Endodermal cell (in vitro differentiated cells): ENCODE data around the gene TNFSF11. TPM values are rescaled to one million over a fixed set of nuclear protein-coding genes. Genes with fewer than 3 reads are reported as not detected.

ENCODE experiments used
- DNase-seq: peaks from one replicate; pipeline ENCODE4 v3.0.0-alpha.2; 2017
- H3K27ac ChIP-seq: 2 replicates; pipeline ENCODE4 v1.5.1; 2013; ENCODE audit warnings: mild to moderate bottlenecking, low read depth, low read length, moderate library complexity
- H3K27me3 ChIP-seq: 2 replicates; pipeline ENCODE4 v1.6.1; 2013; ENCODE audit warnings: mild to moderate bottlenecking, low read length, moderate library complexity; ENCODE audit not compliant: insufficient read depth, control insufficient read depth, poor library complexity, severe bottlenecking
- H3K36me3 ChIP-seq: 2 replicates; pipeline ENCODE4 v1.7.0; 2013; ENCODE audit warnings: mild to moderate bottlenecking, low read length, moderate library complexity; ENCODE audit not compliant: control insufficient read depth, insufficient read depth
- H3K4me1 ChIP-seq: one replicate; pipeline ENCODE4 v1.7.0; 2013; ENCODE audit warnings: low read length; ENCODE audit not compliant: control insufficient read depth, insufficient read depth
- H3K4me3 ChIP-seq: 2 replicates; pipeline ENCODE4 v1.5.1; 2013; ENCODE audit warnings: mild to moderate bottlenecking, low read length, moderate library complexity
- H3K9ac ChIP-seq: 2 replicates; pipeline ENCODE4 v1.6.1; 2013; ENCODE audit warnings: mild to moderate bottlenecking, low read length, moderate library complexity; ENCODE audit not compliant: poor library complexity, severe bottlenecking; ENCODE audit errors: extremely low read depth
- H3K9me3 ChIP-seq: 2 replicates; pipeline ENCODE4 v1.6.1; 2013; ENCODE audit warnings: mild to moderate bottlenecking, low read length, moderate library complexity; ENCODE audit not compliant: control insufficient read depth
- H3K27ac Mint-ChIP-seq: 2 replicates; pipeline ENCODE4 v1.8.0; 2020; ENCODE audit warnings: mixed read lengths
- H3K27me3 Mint-ChIP-seq: 2 replicates; pipeline ENCODE4 v1.8.0; 2021; ENCODE audit warnings: mild to moderate bottlenecking, mixed read lengths; ENCODE audit not compliant: insufficient read depth
- H3K36me3 Mint-ChIP-seq: 2 replicates; pipeline ENCODE4 v1.8.0; 2020; ENCODE audit warnings: low read depth, mixed read lengths
- H3K4me1 Mint-ChIP-seq: 2 replicates; pipeline ENCODE4 v1.8.0; 2020; ENCODE audit warnings: mixed read lengths
- H3K4me3 Mint-ChIP-seq: 2 replicates; pipeline ENCODE4 v1.8.0; 2020; ENCODE audit warnings: mild to moderate bottlenecking, moderate library complexity, mixed read lengths
- H3K9me3 Mint-ChIP-seq: 2 replicates; pipeline ENCODE4 v1.8.0; 2020; ENCODE audit warnings: mild to moderate bottlenecking, mixed read lengths
- WGBS, 2 experiments: methylation state at CpG; one replicate each; pipeline versions ENCODE4 v1.1.5 to v1.1.7; 2013; ENCODE audit warnings: missing lambda C conversion rate in 2 of 2, mixed read lengths in 1 of 2; ENCODE audit not compliant: insufficient coverage in 1 of 2, insufficient read length in 1 of 2; 5-methylcytosine and 5-hydroxymethylcytosine counted together
- total RNA-seq, 2 donors: library from RNA; stranded (reverse); fragmentation: NEBNext Ultra II Directional in 1 of 2; extraction: Animal tissue kit (Norgen Biotek cat#: 25700) in 1 of 2; gene quantifications; 2 replicates in 1 of 2; 3 replicates in 1 of 2; pipeline ENCODE4 v1.2.1, GENCODE V29; 2021
- TF ChIP-seq, protein P1 (sequence below): fragments of 200-600 bp; sonication (generic); conservative IDR thresholded peaks from 2 replicates; pipeline ENCODE4 v1.5.0; 2021; ENCODE audit warnings: antibody characterized with exemption, mild to moderate bottlenecking

TNFSF11 gene
- total RNA-seq, 2 donors from 2014 or later: 0.53 to 1.1 TPM

DNA sequence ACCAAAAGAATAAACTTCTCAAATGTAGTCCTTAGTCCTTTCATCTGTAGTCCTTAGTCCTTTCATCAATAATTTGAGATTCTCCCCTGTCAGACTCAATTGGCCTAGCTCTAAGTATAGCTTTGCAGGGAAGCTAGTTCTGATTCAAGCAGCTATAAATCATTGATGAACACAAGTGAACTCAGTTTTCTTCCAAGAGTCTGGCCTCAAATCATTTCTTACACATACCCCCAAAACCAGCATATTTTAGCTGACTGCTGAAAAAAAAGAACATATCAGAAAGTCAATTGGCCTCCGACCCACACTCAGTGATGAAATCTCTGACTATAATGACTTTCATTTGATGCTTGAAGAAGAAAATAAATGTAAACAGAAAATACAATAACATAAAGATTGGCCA lies 64.9 kb downstream of the TNFSF11 start:
- Histone ChIP-seq H3K9me3 (peaks cover 16% of the 10 kb centered on the region), H3K4me1 (no peaks in the 10 kb centered on the region), H3K27me3 (no peaks in the 10 kb centered on the region), H3K36me3 (no peaks in the 10 kb centered on the region), H3K4me3 (no peak overlapping the region), H3K9ac (no peak overlapping the region), H3K27ac (no peak overlapping the region)
- no peak overlapping the region for H3K4me3 Mint-ChIP-seq
- peaks cover 6% of the 10 kb centered on the region for H3K4me1 Mint-ChIP-seq
- no peak for DNase-seq
- no peak overlapping the region for H3K27ac Mint-ChIP-seq
- peaks cover 26% of the 10 kb centered on the region for H3K9me3 Mint-ChIP-seq
- H3K27me3 Mint-ChIP-seq: peaks cover 2% of the 10 kb centered on the region
- WGBS, 2 experiments: no CpG with 5 or more reads among the region's 1 CpG
- H3K36me3 Mint-ChIP-seq: no peaks in the 10 kb centered on the region
- TF ChIP-seq, protein P1, sequence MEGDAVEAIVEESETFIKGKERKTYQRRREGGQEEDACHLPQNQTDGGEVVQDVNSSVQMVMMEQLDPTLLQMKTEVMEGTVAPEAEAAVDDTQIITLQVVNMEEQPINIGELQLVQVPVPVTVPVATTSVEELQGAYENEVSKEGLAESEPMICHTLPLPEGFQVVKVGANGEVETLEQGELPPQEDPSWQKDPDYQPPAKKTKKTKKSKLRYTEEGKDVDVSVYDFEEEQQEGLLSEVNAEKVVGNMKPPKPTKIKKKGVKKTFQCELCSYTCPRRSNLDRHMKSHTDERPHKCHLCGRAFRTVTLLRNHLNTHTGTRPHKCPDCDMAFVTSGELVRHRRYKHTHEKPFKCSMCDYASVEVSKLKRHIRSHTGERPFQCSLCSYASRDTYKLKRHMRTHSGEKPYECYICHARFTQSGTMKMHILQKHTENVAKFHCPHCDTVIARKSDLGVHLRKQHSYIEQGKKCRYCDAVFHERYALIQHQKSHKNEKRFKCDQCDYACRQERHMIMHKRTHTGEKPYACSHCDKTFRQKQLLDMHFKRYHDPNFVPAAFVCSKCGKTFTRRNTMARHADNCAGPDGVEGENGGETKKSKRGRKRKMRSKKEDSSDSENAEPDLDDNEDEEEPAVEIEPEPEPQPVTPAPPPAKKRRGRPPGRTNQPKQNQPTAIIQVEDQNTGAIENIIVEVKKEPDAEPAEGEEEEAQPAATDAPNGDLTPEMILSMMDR: no peak

DNA sequence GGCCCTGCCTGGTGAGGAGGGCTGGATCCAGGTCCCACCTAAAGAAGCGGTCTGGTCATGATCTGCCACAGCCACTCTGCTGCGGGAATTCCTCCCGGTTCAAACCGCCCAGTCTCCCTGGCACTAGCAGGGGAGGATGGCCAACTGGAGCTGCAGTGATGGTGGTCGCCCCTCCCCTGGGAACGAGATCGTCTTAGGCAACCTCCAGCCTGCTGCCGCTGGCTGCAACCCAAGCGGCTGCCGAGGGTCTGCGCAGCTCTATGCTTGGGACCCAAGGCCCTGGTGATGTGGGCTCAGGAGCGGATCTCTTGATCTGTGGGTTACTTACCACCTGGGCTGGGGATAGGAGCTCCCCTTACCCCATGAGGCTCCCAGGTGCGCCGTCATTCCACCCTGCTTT lies 69.1 kb downstream of the TNFSF11 start:
- WGBS, 2 experiments: 92 to 96% methylated on average over 8 to 14 of the region's 14 CpGs
- no peak overlapping the region for H3K4me3 Mint-ChIP-seq

DNA sequence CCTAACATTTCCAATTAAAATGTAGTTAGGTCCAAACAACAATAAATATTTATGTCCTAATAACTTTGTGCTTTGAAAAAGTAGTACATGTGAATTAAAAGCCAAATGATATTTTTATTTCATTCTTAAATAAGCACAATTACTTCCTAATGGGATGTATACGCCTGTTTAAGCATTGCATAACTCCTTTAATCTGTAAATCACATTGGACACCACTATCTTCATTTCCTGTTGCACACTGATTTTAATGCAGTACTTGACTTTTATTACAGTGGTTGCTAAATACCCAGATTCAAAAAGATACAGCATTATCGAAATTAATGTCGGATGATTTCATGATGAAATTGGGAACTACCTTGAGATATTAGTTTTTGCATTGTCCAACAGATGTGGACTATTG lies 70.9 kb downstream of the TNFSF11 start:
- no peaks in the 10 kb centered on the region for H3K4me1 ChIP-seq
- H3K36me3 Mint-ChIP-seq: no peaks in the 10 kb centered on the region
- H3K9me3 Mint-ChIP-seq: peaks cover 26% of the 10 kb centered on the region
- peaks cover 16% of the 10 kb centered on the region for H3K9me3 ChIP-seq
- no peak overlapping the region for H3K4me3 ChIP-seq
- WGBS, 2 experiments: 93 to 94% methylated on average over 3 of the region's 3 CpGs
- H3K27me3 ChIP-seq: no peaks in the 10 kb centered on the region
- H3K9ac ChIP-seq: no peak overlapping the region
- peaks cover 11% of the 10 kb centered on the region for H3K4me1 Mint-ChIP-seq
- no peaks in the 10 kb centered on the region for H3K36me3 ChIP-seq
- DNase-seq: no peak
- H3K27ac Mint-ChIP-seq: no peak overlapping the region
- H3K27me3 Mint-ChIP-seq: peaks cover 5% of the 10 kb centered on the region
- no peak overlapping the region for H3K4me3 Mint-ChIP-seq
- H3K27ac ChIP-seq: no peak overlapping the region
- TF ChIP-seq, protein P1: no peak

More for the DNA sequence above, 69.1 kb downstream of the TNFSF11 start:
- H3K27me3 ChIP-seq: no peaks in the 10 kb centered on the region
- no peaks in the 10 kb centered on the region for H3K36me3 ChIP-seq
- Mint-ChIP-seq H3K36me3 (no peaks in the 10 kb centered on the region), H3K27me3 (peaks cover 6% of the 10 kb centered on the region), H3K9me3 (peaks cover 26% of the 10 kb centered on the region), H3K4me1 (peaks cover 6% of the 10 kb centered on the region), H3K27ac (no peak overlapping the region)
- H3K9ac ChIP-seq: no peak overlapping the region
- H3K9me3 ChIP-seq: peaks cover 16% of the 10 kb centered on the region
- no peaks in the 10 kb centered on the region for H3K4me1 ChIP-seq
- no peak for DNase-seq
- no peak overlapping the region for H3K27ac ChIP-seq
- H3K4me3 ChIP-seq: no peak overlapping the region
- TF ChIP-seq, protein P1: no peak
